Activated CD4-positive, alpha-beta T cell treated with anti-CD3 and anti-CD28 coated beads, Interleukin-2, amount 10 ng/mL, durations not matched to agents 7 days and 5 days (primary cell): ENCODE measurements around the gene PLSCR4. TPM values are rescaled to one million over a fixed set of nuclear protein-coding genes. Genes with fewer than 3 reads are reported as not detected.

Source experiments
- CTCF ChIA-PET: fragments of 350-600 bp; sonication (Branson Sonifier 250); formaldehyde crosslinking; loops from one replicate; lab custom pipeline; 2021; ENCODE audit warnings: antibody characterized with exemption; lab: Charles Lee
- POLR2A ChIA-PET: fragments of 350-600 bp; sonication (Branson Sonifier 250); formaldehyde crosslinking; loops from one replicate; lab custom pipeline; 2021; ENCODE audit warnings: antibody characterized with exemption; lab: Charles Lee
- DNase-seq: peaks from one replicate; pipeline ENCODE4 v3.0.0-alpha.2; 2020
- H3K27ac Mint-ChIP-seq: one replicate; pipeline ENCODE4 v1.8.0; 2021; ENCODE audit warnings: mild to moderate bottlenecking, moderate library complexity, mixed read lengths
- H3K27me3 Mint-ChIP-seq: one replicate; pipeline ENCODE4 v1.8.0; 2021; ENCODE audit warnings: mixed read lengths
- H3K36me3 Mint-ChIP-seq: one replicate; pipeline ENCODE4 v1.8.0; 2021; ENCODE audit warnings: low read depth, mixed read lengths
- H3K4me1 Mint-ChIP-seq: one replicate; pipeline ENCODE4 v1.8.0; 2021; ENCODE audit warnings: mixed read lengths
- H3K4me3 Mint-ChIP-seq: one replicate; pipeline ENCODE4 v1.8.0; 2021; ENCODE audit warnings: mild to moderate bottlenecking, moderate library complexity, mixed read lengths
- H3K9me3 Mint-ChIP-seq: one replicate; pipeline ENCODE4 v1.8.0; 2021; ENCODE audit warnings: mixed read lengths
- total RNA-seq, 2 experiments: library from RNA; stranded (reverse); gene quantifications; one replicate each; pipeline ENCODE4 v1.2.3, GENCODE V29; 2021

Gene PLSCR4
- total RNA-seq, 2 experiments from 2014 or later, result 0.12 TPM; not detected in 1

GRCh38 chr3:146177519-146177918 lies 73.4 kb downstream of the PLSCR4 start:
- no peak overlapping the region for H3K4me3 Mint-ChIP-seq
- no peaks in the 10 kb centered on the region for H3K36me3 Mint-ChIP-seq
- no peak overlapping the region for H3K27ac Mint-ChIP-seq
- H3K9me3 Mint-ChIP-seq, result no peaks in the 10 kb centered on the region
- no peak for DNase-seq
- H3K4me1 Mint-ChIP-seq, result no peaks in the 10 kb centered on the region
- no peaks in the 10 kb centered on the region for H3K27me3 Mint-ChIP-seq
- CTCF ChIA-PET, result no interaction called here
- POLR2A ChIA-PET, result no interaction called here

- H3K27ac Mint-ChIP-seq, result no peak overlapping the region
- H3K27me3 Mint-ChIP-seq, result no peaks in the 10 kb centered on the region
- H3K4me3 Mint-ChIP-seq, result no peak overlapping the region
- no peak for DNase-seq
- H3K9me3 Mint-ChIP-seq, result no peaks in the 10 kb centered on the region
- H3K4me1 Mint-ChIP-seq, result no peaks in the 10 kb centered on the region
- POLR2A ChIA-PET, result no interaction called here
- CTCF ChIA-PET, result no interaction called here
- no peaks in the 10 kb centered on the region for H3K36me3 Mint-ChIP-seq
These were observed 73.8 kb downstream of the PLSCR4 start for GRCh38 chr3:146177072-146177471.

- Mint-ChIP-seq H3K27ac (no peak overlapping the region), H3K4me3 (no peak overlapping the region), H3K36me3 (no peaks in the 10 kb centered on the region), H3K27me3 (peaks cover 11% of the 10 kb centered on the region), H3K9me3 (no peaks in the 10 kb centered on the region), H3K4me1 (no peaks in the 10 kb centered on the region)
- ChIA-PET POLR2A (no interaction called here), CTCF (no interaction called here)
- no peak for DNase-seq
These were observed 78.3 kb downstream of the PLSCR4 start for GRCh38 chr3:146172586-146172985.

GRCh38 chr3:146170591-146170990 lies 80.3 kb downstream of the PLSCR4 start:
- no peaks in the 10 kb centered on the region for H3K36me3 Mint-ChIP-seq
- POLR2A ChIA-PET, result no interaction called here
- H3K9me3 Mint-ChIP-seq, result no peaks in the 10 kb centered on the region
- H3K4me1 Mint-ChIP-seq, result no peaks in the 10 kb centered on the region
- CTCF ChIA-PET, result no interaction called here
- peaks cover 14% of the 10 kb centered on the region for H3K27me3 Mint-ChIP-seq
- H3K27ac Mint-ChIP-seq, result no peak overlapping the region
- DNase-seq, result no peak
- no peak overlapping the region for H3K4me3 Mint-ChIP-seq

- POLR2A ChIA-PET, result no interaction called here
- H3K4me1 Mint-ChIP-seq, result no peaks in the 10 kb centered on the region
- no peaks in the 10 kb centered on the region for H3K9me3 Mint-ChIP-seq
- H3K36me3 Mint-ChIP-seq, result no peaks in the 10 kb centered on the region
- no peak overlapping the region for H3K4me3 Mint-ChIP-seq
- H3K27ac Mint-ChIP-seq, result no peak overlapping the region
- peaks cover 18% of the 10 kb centered on the region for H3K27me3 Mint-ChIP-seq
- CTCF ChIA-PET, result no interaction called here
- DNase-seq, result no peak
These were observed 81.0 kb downstream of the PLSCR4 start for GRCh38 chr3:146169891-146170290.

GRCh38 chr3:146166826-146167225 lies 84.1 kb downstream of the PLSCR4 start:
- Mint-ChIP-seq H3K4me3 (no peak overlapping the region), H3K27ac (no peak overlapping the region), H3K9me3 (no peaks in the 10 kb centered on the region), H3K36me3 (no peaks in the 10 kb centered on the region), H3K4me1 (peaks cover 4% of the 10 kb centered on the region), H3K27me3 (peaks cover 35% of the 10 kb centered on the region)
- ChIA-PET CTCF (interaction anchor here (0.5 kb wide), 1 partner anchor 1894 kb away, joined by 3 read pairs; no protein-coding TSS in a partner anchor), POLR2A (no interaction called here)
- DNase-seq, result no peak

- CTCF ChIA-PET, result interaction anchor here (0.5 kb wide), 1 partner anchor 1894 kb away, joined by 3 read pairs; no protein-coding TSS in a partner anchor
- Mint-ChIP-seq H3K27ac (no peak overlapping the region), H3K9me3 (no peaks in the 10 kb centered on the region), H3K27me3 (peaks cover 40% of the 10 kb centered on the region), H3K4me1 (peaks cover 8% of the 10 kb centered on the region), H3K4me3 (no peak overlapping the region), H3K36me3 (no peaks in the 10 kb centered on the region)
- POLR2A ChIA-PET, result no interaction called here
- DNase-seq, result no peak
These were observed 84.5 kb downstream of the PLSCR4 start for GRCh38 chr3:146166415-146166821.

GRCh38 chr3:146165877-146166276 lies 85.0 kb downstream of the PLSCR4 start:
- no peak overlapping the region for H3K27ac Mint-ChIP-seq
- ChIA-PET POLR2A (no interaction called here), CTCF (no interaction called here)
- H3K4me3 Mint-ChIP-seq, result no peak overlapping the region
- no peak for DNase-seq
- H3K9me3 Mint-ChIP-seq, result no peaks in the 10 kb centered on the region
- H3K4me1 Mint-ChIP-seq, result peaks cover 8% of the 10 kb centered on the region
- peaks cover 41% of the 10 kb centered on the region for H3K27me3 Mint-ChIP-seq
- no peaks in the 10 kb centered on the region for H3K36me3 Mint-ChIP-seq

- peaks cover 11% of the 10 kb centered on the region for H3K4me1 Mint-ChIP-seq
- DNase-seq, result no peak
- POLR2A ChIA-PET, result no interaction called here
- H3K9me3 Mint-ChIP-seq, result no peaks in the 10 kb centered on the region
- H3K27me3 Mint-ChIP-seq, result peaks cover 43% of the 10 kb centered on the region
- H3K36me3 Mint-ChIP-seq, result no peaks in the 10 kb centered on the region
- CTCF ChIA-PET, result no interaction called here
- H3K27ac Mint-ChIP-seq, result no peak overlapping the region
- H3K4me3 Mint-ChIP-seq, result no peak overlapping the region
These were observed 85.7 kb downstream of the PLSCR4 start for GRCh38 chr3:146164971-146165769.

- H3K27ac Mint-ChIP-seq, result no peak overlapping the region
- H3K4me3 Mint-ChIP-seq, result no peak overlapping the region
- ChIA-PET POLR2A (no interaction called here), CTCF (no interaction called here)
- peaks cover 45% of the 10 kb centered on the region for H3K27me3 Mint-ChIP-seq
- no peak for DNase-seq
- no peaks in the 10 kb centered on the region for H3K36me3 Mint-ChIP-seq
- H3K4me1 Mint-ChIP-seq, result peaks cover 16% of the 10 kb centered on the region
- no peaks in the 10 kb centered on the region for H3K9me3 Mint-ChIP-seq
These were observed 86.4 kb downstream of the PLSCR4 start for GRCh38 chr3:146164506-146164905.

- no peak overlapping the region for H3K4me3 Mint-ChIP-seq
- H3K4me1 Mint-ChIP-seq, result peaks cover 16% of the 10 kb centered on the region
- H3K9me3 Mint-ChIP-seq, result no peaks in the 10 kb centered on the region
- DNase-seq, result no peak
- no peaks in the 10 kb centered on the region for H3K36me3 Mint-ChIP-seq
- H3K27ac Mint-ChIP-seq, result no peak overlapping the region
- ChIA-PET CTCF (no interaction called here), POLR2A (no interaction called here)
- H3K27me3 Mint-ChIP-seq, result peaks cover 46% of the 10 kb centered on the region
These were observed 86.8 kb downstream of the PLSCR4 start for GRCh38 chr3:146164071-146164470.

- Mint-ChIP-seq H3K9me3 (no peaks in the 10 kb centered on the region), H3K4me1 (peaks cover 16% of the 10 kb centered on the region), H3K36me3 (no peaks in the 10 kb centered on the region), H3K4me3 (no peak overlapping the region), H3K27me3 (peaks cover 51% of the 10 kb centered on the region), H3K27ac (no peak overlapping the region)
- CTCF ChIA-PET, result no interaction called here
- DNase-seq, result no peak
- POLR2A ChIA-PET, result no interaction called here
These were observed 87.3 kb downstream of the PLSCR4 start for GRCh38 chr3:146163584-146163983.

- Mint-ChIP-seq H3K4me1 (peaks cover 16% of the 10 kb centered on the region), H3K9me3 (no peaks in the 10 kb centered on the region), H3K36me3 (no peaks in the 10 kb centered on the region), H3K4me3 (no peak overlapping the region), H3K27ac (no peak overlapping the region), H3K27me3 (peaks cover 55% of the 10 kb centered on the region)
- CTCF ChIA-PET, result no interaction called here
- POLR2A ChIA-PET, result no interaction called here
- no peak for DNase-seq
These were observed 88.3 kb downstream of the PLSCR4 start for GRCh38 chr3:146162561-146162960.

GRCh38 chr3:146161663-146162002 lies 89.3 kb downstream of the PLSCR4 start:
- H3K4me1 Mint-ChIP-seq, result peaks cover 16% of the 10 kb centered on the region
- no peak overlapping the region for H3K27ac Mint-ChIP-seq
- CTCF ChIA-PET, result no interaction called here
- no peaks in the 10 kb centered on the region for H3K36me3 Mint-ChIP-seq
- DNase-seq, result no peak
- H3K4me3 Mint-ChIP-seq, result peak overlapping the region; percentile 31
- H3K9me3 Mint-ChIP-seq, result no peaks in the 10 kb centered on the region
- H3K27me3 Mint-ChIP-seq, result peaks cover 62% of the 10 kb centered on the region
- POLR2A ChIA-PET, result no interaction called here
